ENCODE measurements around the gene CARS2. TPM values are rescaled to one million over a fixed set of nuclear protein-coding genes. Genes with fewer than 3 reads are reported as not detected.

Gene CARS2
- total RNA-seq, 1 experiment from 2014 or later: 41.9 TPM

DNA sequence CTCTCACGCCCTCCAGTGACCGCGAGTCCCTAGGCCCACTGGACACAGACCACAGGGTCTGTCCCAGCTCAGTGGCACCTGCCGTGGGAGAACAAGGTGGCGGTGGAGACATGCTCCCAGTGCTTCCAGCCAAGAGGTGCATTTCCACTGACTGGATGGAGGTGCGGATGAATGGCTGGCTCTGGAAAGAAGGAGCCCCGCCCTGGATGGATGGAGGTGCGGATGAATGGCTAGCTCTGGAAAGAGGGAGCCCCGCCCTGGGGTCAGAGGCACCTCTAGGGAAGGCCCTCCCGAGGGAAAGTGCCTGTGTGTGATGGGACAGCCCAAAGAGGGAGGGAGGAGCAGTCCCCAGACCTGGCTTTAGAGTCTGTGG lies 58.6 kb downstream of the CARS2 start:
- H2AFZ ChIP-seq (ENCODE audit: low read length): no peak overlapping the region
- no peak overlapping the region for H3K56ac ChIP-seq (ENCODE audit: insufficient read length, low read depth, low read length)
- no peak overlapping the region for H3K18ac ChIP-seq (ENCODE audit: insufficient read length, low read depth, low read length)
- Mint-ChIP-seq H3K27me3 (ENCODE audit: low read depth) (no peaks in the 10 kb centered on the region; the same call in 1 of the 2 replicates), H3K4me3 (no peak overlapping the region), H3K36me3 (ENCODE audit: insufficient read depth in 1 of 3, low read depth in 3 of 3) (peaks cover 5 to 31% (median 30%) of the 10 kb centered on the region in 3 experiments; a peak in 6 of 7 replicates), H3K4me1 (peaks cover 7 to 15% of the 10 kb centered on the region in 2 experiments), H3K9me3 (no peaks in the 10 kb centered on the region), H3K27ac (no peak overlapping the region)
- H3K79me1 ChIP-seq (ENCODE audit: insufficient read depth, low read depth, low read length, poor library complexity, severe bottlenecking): no peaks in the 10 kb centered on the region
- H3K79me2 ChIP-seq (ENCODE audit: insufficient read depth, low read length): no peaks in the 10 kb centered on the region
- no peak overlapping the region for H3K27ac ChIP-seq (ENCODE audit: insufficient read length, low read depth, low read length)
- no peak for DNase-seq
- H3K23me2 ChIP-seq (ENCODE audit: insufficient read length, low read depth, low read length, poor library complexity, severe bottlenecking): no peaks in the 10 kb centered on the region
- no peak overlapping the region for H2BK20ac ChIP-seq (ENCODE audit: low read depth, low read length, poor library complexity, severe bottlenecking)
- no peak overlapping the region for H2BK15ac ChIP-seq (ENCODE audit: low read depth, low read length)
- H4K20me1 ChIP-seq (ENCODE audit: control insufficient read depth, insufficient read depth, insufficient read length): peaks cover 2% of the 10 kb centered on the region
- no peaks in the 10 kb centered on the region for H3K9me3 ChIP-seq (ENCODE audit: control insufficient read depth, low read depth, low read length)
- no peak overlapping the region for H3K9ac ChIP-seq (ENCODE audit: extremely low read depth, insufficient read length, low read length)
- H3K4me1 ChIP-seq (ENCODE audit: insufficient read depth, low read length): peaks cover 2% of the 10 kb centered on the region
- H2BK12ac ChIP-seq (ENCODE audit: insufficient read length, low read depth, low read length): no peak overlapping the region
- no peak overlapping the region; the same call in 1 of the 2 replicates for H3K14ac ChIP-seq (ENCODE audit: insufficient read depth, low read length)
- H4K8ac ChIP-seq (replicated peaks; ENCODE audit: insufficient read length, low read depth, low read length): no peak overlapping the region
- WGBS (ENCODE audit: extremely low coverage, insufficient read length, low lambda C conversion rate): no CpG with 5 or more reads among the region's 10 CpGs
- H3K27me3 ChIP-seq (ENCODE audit: insufficient read depth, low read length): no peaks in the 10 kb centered on the region
- no peak overlapping the region for H2BK5ac ChIP-seq (ENCODE audit: insufficient read length, low read length)
- TF ChIP-seq, protein P1, sequence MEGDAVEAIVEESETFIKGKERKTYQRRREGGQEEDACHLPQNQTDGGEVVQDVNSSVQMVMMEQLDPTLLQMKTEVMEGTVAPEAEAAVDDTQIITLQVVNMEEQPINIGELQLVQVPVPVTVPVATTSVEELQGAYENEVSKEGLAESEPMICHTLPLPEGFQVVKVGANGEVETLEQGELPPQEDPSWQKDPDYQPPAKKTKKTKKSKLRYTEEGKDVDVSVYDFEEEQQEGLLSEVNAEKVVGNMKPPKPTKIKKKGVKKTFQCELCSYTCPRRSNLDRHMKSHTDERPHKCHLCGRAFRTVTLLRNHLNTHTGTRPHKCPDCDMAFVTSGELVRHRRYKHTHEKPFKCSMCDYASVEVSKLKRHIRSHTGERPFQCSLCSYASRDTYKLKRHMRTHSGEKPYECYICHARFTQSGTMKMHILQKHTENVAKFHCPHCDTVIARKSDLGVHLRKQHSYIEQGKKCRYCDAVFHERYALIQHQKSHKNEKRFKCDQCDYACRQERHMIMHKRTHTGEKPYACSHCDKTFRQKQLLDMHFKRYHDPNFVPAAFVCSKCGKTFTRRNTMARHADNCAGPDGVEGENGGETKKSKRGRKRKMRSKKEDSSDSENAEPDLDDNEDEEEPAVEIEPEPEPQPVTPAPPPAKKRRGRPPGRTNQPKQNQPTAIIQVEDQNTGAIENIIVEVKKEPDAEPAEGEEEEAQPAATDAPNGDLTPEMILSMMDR (conservative IDR thresholded peaks at IDR 0.05): no peak
- no peak overlapping the region for H3T11ph ChIP-seq (ENCODE audit: low read length)
- no peak overlapping the region for H4K91ac ChIP-seq (ENCODE audit: insufficient read length, low read depth, low read length)
- H4K5ac ChIP-seq (ENCODE audit: insufficient read length, low read depth, low read length): no peak overlapping the region
- H3K23ac ChIP-seq (ENCODE audit: insufficient read length, low read depth, low read length): no peak overlapping the region
- H2AK5ac ChIP-seq (ENCODE audit: insufficient read length, low read length): no peak overlapping the region
- no peak overlapping the region for H2BK120ac ChIP-seq (ENCODE audit: low read depth, low read length, poor library complexity, severe bottlenecking)
- H3K4ac ChIP-seq (ENCODE audit: low read depth, low read length): no peak overlapping the region
- no peak overlapping the region for H3K4me2 ChIP-seq (ENCODE audit: insufficient read depth, insufficient read length, low read length)
